Measurements from ENCODE around the gene SEL1L3. TPM values are rescaled to one million over a fixed set of nuclear protein-coding genes. Genes with fewer than 3 reads are reported as not detected.

SEL1L3 gene
- total RNA-seq, 1 donor from 2014 or later = 49.2 TPM

DNA sequence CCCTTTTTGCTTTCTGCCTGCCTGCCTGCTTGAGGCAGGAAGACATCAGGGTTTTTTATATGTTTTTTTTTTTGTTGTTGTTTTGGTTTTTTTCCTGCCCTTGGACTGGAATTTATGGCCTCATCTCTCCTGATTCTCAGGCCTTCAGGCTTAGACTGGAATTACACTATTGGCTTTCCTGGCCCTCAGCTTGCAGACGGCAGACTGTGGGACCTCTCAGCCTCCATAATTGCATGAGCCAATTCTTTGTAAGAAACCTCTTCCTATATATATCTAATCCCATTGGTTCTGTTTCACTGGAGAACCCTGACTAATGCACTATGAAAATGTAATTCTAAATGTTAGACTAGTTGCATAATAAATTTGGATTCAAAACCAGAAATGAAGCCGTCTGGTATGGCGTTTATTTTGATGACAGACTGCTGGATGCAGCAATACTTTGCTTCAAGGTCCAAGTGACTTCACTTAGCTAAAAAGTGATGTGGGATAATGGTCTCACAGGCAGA is 59.0 kb downstream of the SEL1L3 start:
- no peak overlapping the region for H3K4me3 Mint-ChIP-seq (ENCODE audit: low read depth)
- no peaks in the 10 kb centered on the region for H3K27me3 Mint-ChIP-seq (ENCODE audit: low read depth)
- DNase-seq (ENCODE audit: low spot score) = no peak
- H3K4me1 Mint-ChIP-seq (ENCODE audit: low read depth) = no peaks in the 10 kb centered on the region
- H3K27ac Mint-ChIP-seq = no peak overlapping the region
- intact Hi-C loops (cut with micrococcal nuclease) = no loop called here
- H3K36me3 Mint-ChIP-seq (ENCODE audit: low read depth) = peaks cover 51% of the 10 kb centered on the region
- H3K9me3 Mint-ChIP-seq = no peaks in the 10 kb centered on the region

DNA sequence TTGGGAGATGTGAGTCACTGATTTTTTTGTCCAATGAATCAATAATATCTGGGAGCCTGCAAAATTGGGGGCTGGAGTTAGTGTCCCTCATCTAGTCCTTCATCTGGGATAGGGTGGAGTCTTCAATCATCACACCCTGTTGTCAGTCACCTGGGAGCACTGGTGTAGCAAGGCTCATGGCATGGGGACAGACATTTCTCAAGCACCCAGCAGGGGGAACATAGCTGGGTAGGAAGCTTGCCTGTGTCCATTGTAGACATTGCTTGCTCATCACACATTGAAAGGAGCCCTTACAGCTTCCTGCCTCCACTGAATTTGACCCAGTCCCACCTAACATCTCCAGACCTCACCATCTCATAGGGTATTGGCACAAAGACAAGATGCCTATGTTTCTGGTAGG is 61.2 kb downstream of the SEL1L3 start:
- Mint-ChIP-seq H3K36me3 (ENCODE audit: low read depth) (peaks cover 54% of the 10 kb centered on the region), H3K9me3 (no peaks in the 10 kb centered on the region), H3K27ac (no peak overlapping the region), H3K4me1 (ENCODE audit: low read depth) (no peaks in the 10 kb centered on the region), H3K4me3 (ENCODE audit: low read depth) (no peak overlapping the region), H3K27me3 (ENCODE audit: low read depth) (no peaks in the 10 kb centered on the region)
- no peak for DNase-seq (ENCODE audit: low spot score)
- intact Hi-C loops (cut with micrococcal nuclease) = no loop called here

DNA sequence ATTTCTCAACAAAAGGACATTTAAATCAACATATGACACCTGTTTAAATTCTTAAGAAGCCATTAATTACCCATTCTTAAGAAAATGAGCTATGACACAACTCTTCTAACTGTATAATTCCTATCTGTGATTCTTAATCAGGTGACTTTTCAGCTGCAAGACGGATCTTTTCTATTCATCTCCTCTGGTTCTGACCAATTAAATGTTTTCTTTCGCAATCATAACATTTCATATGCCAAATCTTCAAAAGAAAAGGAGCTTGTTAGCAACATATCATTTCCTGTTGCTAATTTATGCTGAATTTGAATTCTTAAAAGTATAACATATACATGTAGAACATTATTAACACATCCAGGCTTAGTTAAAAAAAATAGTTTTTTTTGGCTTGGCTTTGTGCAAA is 62.5 kb downstream of the SEL1L3 start:
- intact Hi-C loops (cut with micrococcal nuclease) = no loop called here
- Mint-ChIP-seq H3K27ac (no peak overlapping the region), H3K4me1 (ENCODE audit: low read depth) (no peaks in the 10 kb centered on the region), H3K27me3 (ENCODE audit: low read depth) (no peaks in the 10 kb centered on the region), H3K9me3 (no peaks in the 10 kb centered on the region), H3K36me3 (ENCODE audit: low read depth) (peaks cover 58% of the 10 kb centered on the region), H3K4me3 (ENCODE audit: low read depth) (no peak overlapping the region)
- DNase-seq (ENCODE audit: low spot score) = no peak

DNA sequence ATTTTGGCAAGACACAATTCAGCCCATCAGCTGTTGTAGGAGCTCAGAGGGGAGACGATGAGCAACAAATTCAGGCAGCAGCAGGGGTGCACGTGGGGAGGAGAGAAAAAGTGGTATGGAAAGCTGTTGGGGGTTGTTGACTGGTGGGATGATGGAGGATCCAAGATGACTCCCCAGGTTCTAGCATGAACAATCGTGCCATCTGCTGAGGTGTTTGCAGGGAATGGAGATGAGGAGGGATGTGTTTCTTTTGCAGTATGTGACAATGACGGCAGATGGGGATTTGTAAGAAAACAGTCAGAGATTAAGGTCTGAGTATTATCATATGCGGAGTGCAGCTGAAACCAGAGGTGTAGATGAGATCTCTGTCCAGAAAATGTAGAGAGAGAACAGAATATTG is 63.3 kb downstream of the SEL1L3 start:
- intact Hi-C loops (cut with micrococcal nuclease) = no loop called here
- Mint-ChIP-seq H3K36me3 (ENCODE audit: low read depth) (peaks cover 64% of the 10 kb centered on the region), H3K27ac (no peak overlapping the region), H3K4me1 (ENCODE audit: low read depth) (no peaks in the 10 kb centered on the region), H3K4me3 (ENCODE audit: low read depth) (no peak overlapping the region), H3K27me3 (ENCODE audit: low read depth) (no peaks in the 10 kb centered on the region), H3K9me3 (no peaks in the 10 kb centered on the region)
- no peak for DNase-seq (ENCODE audit: low spot score)

DNA sequence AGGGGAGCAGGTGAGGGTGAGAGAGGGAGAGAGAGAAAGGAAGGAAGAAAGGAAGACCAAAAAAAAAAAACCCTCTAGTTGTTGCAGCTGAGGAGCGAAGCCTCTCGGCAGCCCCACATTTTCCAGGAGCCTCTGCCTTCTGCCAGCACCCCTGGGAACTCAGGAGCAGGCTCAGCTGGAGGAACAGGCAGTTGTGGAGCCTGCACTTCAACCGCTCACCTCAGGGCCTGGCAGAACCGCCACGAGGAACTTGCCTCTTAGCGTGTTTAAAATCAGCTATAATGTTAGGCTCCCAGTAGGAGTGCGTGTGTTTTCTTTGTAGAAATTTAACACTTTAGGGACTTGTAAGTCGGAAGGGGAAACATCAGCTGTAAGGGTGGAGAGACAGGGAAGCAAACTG is 65.7 kb downstream of the SEL1L3 start:
- intact Hi-C loops (cut with micrococcal nuclease) = no loop called here
- H3K4me1 Mint-ChIP-seq (ENCODE audit: low read depth) = peaks cover 4% of the 10 kb centered on the region
- no peak for DNase-seq (ENCODE audit: low spot score)
- H3K27ac Mint-ChIP-seq = no peak overlapping the region
- peaks cover 66% of the 10 kb centered on the region for H3K36me3 Mint-ChIP-seq (ENCODE audit: low read depth)
- no peaks in the 10 kb centered on the region for H3K27me3 Mint-ChIP-seq (ENCODE audit: low read depth)
- no peaks in the 10 kb centered on the region for H3K9me3 Mint-ChIP-seq
- no peak overlapping the region for H3K4me3 Mint-ChIP-seq (ENCODE audit: low read depth)

DNA sequence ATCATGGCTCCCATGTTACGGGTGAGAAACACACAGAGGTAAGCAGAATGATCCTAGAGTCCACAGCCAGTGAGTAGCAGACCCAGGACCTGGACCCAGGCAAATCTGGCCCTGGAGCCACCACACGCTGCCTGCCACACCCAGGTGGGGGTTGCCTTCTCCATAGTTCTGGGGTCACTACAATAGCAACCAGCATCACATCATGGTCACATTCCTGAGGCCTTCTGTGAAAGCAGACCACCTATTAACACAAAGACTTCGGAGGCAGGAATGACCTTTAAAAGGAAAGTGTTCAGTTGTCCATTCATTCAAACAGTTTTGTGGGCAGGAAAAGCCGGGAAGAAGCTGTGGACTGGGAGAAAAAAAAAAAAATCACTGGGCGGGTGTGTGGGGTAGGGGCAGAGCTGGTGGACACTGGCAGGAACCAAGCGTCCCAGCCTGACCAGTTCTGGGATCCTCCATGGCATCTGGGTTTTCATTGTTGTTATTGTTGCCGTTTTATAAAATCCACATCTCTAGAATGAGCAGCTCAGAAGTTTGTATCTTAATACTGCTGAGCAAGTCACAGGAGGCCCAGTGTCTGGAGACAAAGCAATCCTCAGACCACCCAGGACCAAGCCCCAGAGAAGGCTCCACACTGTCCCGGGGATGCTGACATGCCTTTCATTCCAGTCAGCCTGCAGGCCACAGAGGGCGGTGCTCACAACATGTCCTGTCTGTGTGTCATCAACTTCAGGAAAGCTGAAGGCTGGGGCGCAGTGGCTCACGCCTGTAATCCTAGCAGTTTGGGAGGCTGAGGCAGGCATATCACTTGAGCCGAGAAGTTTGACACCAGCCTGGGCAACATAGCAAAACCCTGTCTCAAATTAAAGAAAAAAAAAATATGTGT is 67.0 kb downstream of the SEL1L3 start:
- Mint-ChIP-seq H3K4me1 (ENCODE audit: low read depth) (peaks cover 4% of the 10 kb centered on the region), H3K4me3 (ENCODE audit: low read depth) (no peak overlapping the region), H3K9me3 (no peaks in the 10 kb centered on the region), H3K27ac (no peak overlapping the region), H3K27me3 (ENCODE audit: low read depth) (no peaks in the 10 kb centered on the region), H3K36me3 (ENCODE audit: low read depth) (peaks cover 59% of the 10 kb centered on the region)
- intact Hi-C loops (cut with micrococcal nuclease) = no loop called here
- no peak for DNase-seq (ENCODE audit: low spot score)

DNA sequence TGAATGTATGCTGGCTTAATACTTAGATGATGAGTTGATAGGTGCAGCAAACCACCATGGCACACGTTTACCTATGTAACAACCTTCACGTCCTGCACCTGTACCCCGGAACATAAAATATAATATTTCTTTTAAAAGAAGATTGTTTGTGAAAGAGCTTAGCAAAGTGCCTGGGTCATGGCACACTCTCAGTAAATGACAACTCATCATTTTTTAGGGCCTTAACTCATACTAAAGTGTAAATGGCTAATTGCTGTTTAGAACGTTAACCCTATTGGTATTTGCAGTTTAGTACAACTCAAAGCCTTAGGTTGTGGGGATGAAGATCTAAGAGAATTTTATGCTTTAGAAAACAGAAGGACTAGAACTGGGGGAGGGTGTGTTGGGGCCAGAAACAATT is 67.7 kb downstream of the SEL1L3 start:
- intact Hi-C loops (cut with micrococcal nuclease) = no loop called here
- Mint-ChIP-seq H3K9me3 (no peaks in the 10 kb centered on the region), H3K36me3 (ENCODE audit: low read depth) (peaks cover 62% of the 10 kb centered on the region), H3K27me3 (ENCODE audit: low read depth) (no peaks in the 10 kb centered on the region), H3K4me1 (ENCODE audit: low read depth) (peaks cover 4% of the 10 kb centered on the region), H3K27ac (no peak overlapping the region), H3K4me3 (ENCODE audit: low read depth) (no peak overlapping the region)
- DNase-seq (ENCODE audit: low spot score) = no peak

DNA sequence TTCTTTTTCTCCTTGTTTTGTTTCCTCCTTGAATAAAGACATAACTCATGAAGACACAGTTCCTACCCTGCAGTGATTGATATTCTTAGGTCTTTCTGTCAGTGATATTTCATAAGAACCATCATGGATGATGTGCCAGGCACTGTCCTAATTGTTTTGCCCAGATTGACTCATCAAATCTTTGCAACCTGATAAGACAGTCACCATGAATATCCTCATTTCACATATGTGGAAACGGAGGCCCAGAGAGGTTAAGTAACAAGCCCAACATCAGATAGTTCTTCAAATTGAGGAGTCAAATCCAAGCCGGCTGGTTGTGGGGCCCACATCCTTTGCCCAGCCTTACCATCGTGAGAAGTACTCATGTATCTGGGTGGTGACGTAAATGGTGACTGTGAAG is 69.9 kb downstream of the SEL1L3 start:
- intact Hi-C loops (cut with micrococcal nuclease) = no loop called here
- H3K9me3 Mint-ChIP-seq = no peaks in the 10 kb centered on the region
- H3K36me3 Mint-ChIP-seq (ENCODE audit: low read depth) = peaks cover 61% of the 10 kb centered on the region
- no peak for DNase-seq (ENCODE audit: low spot score)
- H3K4me1 Mint-ChIP-seq (ENCODE audit: low read depth) = peaks cover 4% of the 10 kb centered on the region
- H3K4me3 Mint-ChIP-seq (ENCODE audit: low read depth) = no peak overlapping the region
- no peaks in the 10 kb centered on the region for H3K27me3 Mint-ChIP-seq (ENCODE audit: low read depth)
- no peak overlapping the region for H3K27ac Mint-ChIP-seq

DNA sequence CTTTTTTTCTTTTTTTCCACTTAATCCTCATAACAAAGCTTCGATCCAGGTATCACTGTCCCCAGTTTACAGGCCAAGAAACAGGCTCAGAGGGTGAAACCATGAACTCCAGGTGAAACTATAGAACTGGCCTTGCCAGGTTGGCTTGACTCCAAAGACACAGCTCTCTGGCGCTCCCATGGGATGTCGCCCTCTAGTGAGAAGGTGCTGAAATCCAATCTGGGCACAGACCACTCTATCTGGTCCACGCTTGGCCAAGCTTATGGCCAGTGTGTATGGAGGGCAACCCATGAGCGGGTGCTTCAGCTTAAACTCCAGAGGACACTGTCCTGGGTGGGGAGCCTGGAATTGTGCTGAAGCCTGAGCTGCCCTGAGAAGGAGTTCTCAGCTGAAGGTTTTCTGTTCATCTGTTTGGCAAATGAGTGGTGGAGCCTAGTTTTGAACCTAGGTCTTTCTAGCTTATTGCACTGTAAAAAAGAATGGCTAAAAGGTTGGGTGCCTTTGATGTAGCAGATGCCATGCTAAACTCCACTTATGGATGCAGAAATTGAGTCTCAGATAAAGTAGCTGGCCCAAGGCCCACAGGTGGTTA is 70.5 kb downstream of the SEL1L3 start:
- no peak for DNase-seq (ENCODE audit: low spot score)
- no peak overlapping the region for H3K4me3 Mint-ChIP-seq (ENCODE audit: low read depth)
- H3K9me3 Mint-ChIP-seq = no peaks in the 10 kb centered on the region
- H3K27me3 Mint-ChIP-seq (ENCODE audit: low read depth) = no peaks in the 10 kb centered on the region
- H3K4me1 Mint-ChIP-seq (ENCODE audit: low read depth) = peaks cover 4% of the 10 kb centered on the region
- H3K27ac Mint-ChIP-seq = no peak overlapping the region
- intact Hi-C loops (cut with micrococcal nuclease) = no loop called here
- peaks cover 61% of the 10 kb centered on the region for H3K36me3 Mint-ChIP-seq (ENCODE audit: low read depth)

DNA sequence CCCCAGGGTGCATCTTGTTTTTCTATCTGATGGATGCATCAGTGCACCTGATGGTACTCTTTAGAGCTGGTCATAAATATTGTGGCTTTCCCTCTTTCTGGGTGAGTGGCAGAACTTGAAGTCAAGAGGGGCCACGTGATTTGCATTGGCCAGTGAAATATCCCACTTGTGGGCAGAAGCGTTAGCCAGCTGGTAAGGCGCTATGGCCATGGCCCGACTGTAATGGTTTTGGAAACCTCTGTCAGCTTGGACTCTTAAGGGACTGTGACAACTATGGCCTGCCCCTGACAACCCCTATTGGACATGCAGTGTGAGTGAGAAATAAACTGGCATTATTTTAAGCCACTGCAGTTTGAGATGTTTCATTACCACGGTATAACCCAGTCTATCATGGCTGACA is 72.8 kb downstream of the SEL1L3 start:
- no peak for DNase-seq (ENCODE audit: low spot score)
- peaks cover 4% of the 10 kb centered on the region for H3K4me1 Mint-ChIP-seq (ENCODE audit: low read depth)
- intact Hi-C loops (cut with micrococcal nuclease) = no loop called here
- H3K4me3 Mint-ChIP-seq (ENCODE audit: low read depth) = no peak overlapping the region
- H3K27me3 Mint-ChIP-seq (ENCODE audit: low read depth) = no peaks in the 10 kb centered on the region
- no peaks in the 10 kb centered on the region for H3K9me3 Mint-ChIP-seq
- H3K27ac Mint-ChIP-seq = no peak overlapping the region
- peaks cover 64% of the 10 kb centered on the region for H3K36me3 Mint-ChIP-seq (ENCODE audit: low read depth)

DNA sequence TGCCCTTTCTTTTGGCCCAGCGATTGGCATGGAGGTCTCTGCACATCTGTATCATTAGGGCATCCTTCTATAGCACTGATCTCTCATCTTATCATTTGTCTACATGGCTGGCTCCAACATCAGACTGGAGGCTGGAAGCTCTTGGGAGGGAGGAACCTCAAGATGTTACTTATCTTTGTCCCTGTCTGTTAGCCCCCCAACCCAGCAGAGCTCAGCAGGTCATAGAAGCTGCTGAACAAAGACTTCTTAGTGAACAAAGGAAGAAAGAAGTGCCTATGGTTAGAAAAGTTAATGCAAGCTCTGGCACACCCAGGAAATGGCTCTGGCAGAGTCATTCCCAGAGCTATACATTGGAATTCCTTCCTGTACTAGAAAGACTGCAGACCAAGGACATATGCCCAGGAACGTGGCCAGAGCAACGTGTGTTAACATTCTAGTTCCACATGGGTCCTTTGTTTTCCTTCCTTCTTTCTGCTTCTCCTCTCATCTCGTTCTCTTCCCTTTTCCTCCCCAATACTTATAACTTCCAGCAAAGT is 74.0 kb downstream of the SEL1L3 start:
- intact Hi-C loops (cut with micrococcal nuclease) = no loop called here
- Mint-ChIP-seq H3K36me3 (ENCODE audit: low read depth) (peaks cover 65% of the 10 kb centered on the region), H3K4me1 (ENCODE audit: low read depth) (peaks cover 10% of the 10 kb centered on the region), H3K27me3 (ENCODE audit: low read depth) (no peaks in the 10 kb centered on the region), H3K27ac (no peak overlapping the region), H3K9me3 (no peaks in the 10 kb centered on the region), H3K4me3 (ENCODE audit: low read depth) (no peak overlapping the region)
- DNase-seq (ENCODE audit: low spot score) = no peak

DNA sequence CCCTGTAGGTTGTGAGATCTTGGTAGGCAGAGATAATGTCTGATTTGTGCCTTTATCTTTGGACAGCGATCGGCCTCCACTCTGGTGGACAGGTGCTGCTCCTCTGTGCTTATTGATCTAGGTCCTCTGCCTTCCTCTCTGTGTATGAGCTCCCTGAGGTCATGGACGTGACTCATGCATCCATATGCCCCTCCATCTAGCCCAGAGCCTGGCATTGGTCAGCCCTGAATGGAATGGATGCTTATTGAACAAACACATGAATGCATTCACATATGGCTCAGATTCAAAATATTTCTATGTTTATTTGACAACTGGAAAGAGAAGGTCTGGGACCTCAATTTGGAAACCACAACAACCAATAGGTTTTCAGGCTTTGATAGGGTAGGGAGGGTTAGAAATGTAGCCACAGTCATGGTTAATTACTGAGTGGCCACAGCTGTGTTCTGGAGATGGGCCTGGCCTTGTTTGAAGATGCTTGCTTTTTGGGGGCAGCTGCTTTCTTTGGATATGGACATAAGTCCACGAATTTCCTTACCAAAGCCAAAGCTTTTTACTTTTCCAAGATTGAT is 76.2 kb downstream of the SEL1L3 start:
- intact Hi-C loops (cut with micrococcal nuclease) = no loop called here
- peaks cover 10% of the 10 kb centered on the region for H3K4me1 Mint-ChIP-seq (ENCODE audit: low read depth)
- no peak overlapping the region for H3K27ac Mint-ChIP-seq
- no peaks in the 10 kb centered on the region for H3K9me3 Mint-ChIP-seq
- H3K27me3 Mint-ChIP-seq (ENCODE audit: low read depth) = no peaks in the 10 kb centered on the region
- peaks cover 73% of the 10 kb centered on the region for H3K36me3 Mint-ChIP-seq (ENCODE audit: low read depth)
- H3K4me3 Mint-ChIP-seq (ENCODE audit: low read depth) = no peak overlapping the region
- no peak for DNase-seq (ENCODE audit: low spot score)

DNA sequence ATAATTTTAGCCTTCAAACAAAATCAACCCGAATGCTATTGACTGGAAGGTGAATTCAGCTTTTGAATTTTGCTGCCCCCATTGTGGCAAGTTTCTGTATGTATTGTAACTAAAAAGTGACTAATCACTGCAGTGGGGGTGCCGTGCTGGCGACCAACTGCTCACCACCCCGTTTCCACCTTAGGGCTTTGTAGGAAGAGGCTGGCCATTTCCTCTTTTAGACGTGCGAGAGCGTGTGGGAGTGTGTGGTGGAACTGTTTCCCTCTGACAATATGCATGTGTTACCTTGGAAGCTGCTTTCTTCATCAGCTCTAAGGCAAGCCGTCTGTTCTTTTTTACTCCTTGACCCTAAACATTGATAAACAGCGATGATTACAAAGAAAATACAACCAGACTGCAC is 78.8 kb downstream of the SEL1L3 start:
- H3K4me1 Mint-ChIP-seq (ENCODE audit: low read depth) = peaks cover 11% of the 10 kb centered on the region
- intact Hi-C loops (cut with micrococcal nuclease) = no loop called here
- DNase-seq (ENCODE audit: low spot score) = no peak
- no peaks in the 10 kb centered on the region for H3K9me3 Mint-ChIP-seq
- peaks cover 77% of the 10 kb centered on the region for H3K36me3 Mint-ChIP-seq (ENCODE audit: low read depth)
- H3K27me3 Mint-ChIP-seq (ENCODE audit: low read depth) = no peaks in the 10 kb centered on the region
- no peak overlapping the region for H3K4me3 Mint-ChIP-seq (ENCODE audit: low read depth)
- H3K27ac Mint-ChIP-seq = no peak overlapping the region

All from activated T-helper 2 cell treated with anti-CD3 and anti-CD28 coated beads, Interferon-gamma antibody, Interleukin-2, Interleukin-4, amounts not matched to agents 10 μg/mL and 5 μg/mL and 100 μg/mL, durations not matched to agents 14 hours and 24 hours and 36 hours (primary cell).